ENCODE measurements around the gene IGFL1. TPM values are rescaled to one million over a fixed set of nuclear protein-coding genes. Genes with fewer than 3 reads are reported as not detected.
"Not testable (repeated sequence)": the region's sequence is repeated elsewhere in the genome, so short reads cannot be mapped to it uniquely, and the experiment has no call there.

IGFL1 gene
- total and polyA plus RNA-seq, 2 donors, result 0.99 to 26.9 TPM

- not testable (repeated sequence) for H3K27ac ChIP-seq (ENCODE audit: low read depth in 1 of 2, low read length in 1 of 2); H3K4me1 ChIP-seq (ENCODE audit: control insufficient read depth in 2 of 2, insufficient read depth in 2 of 2, low read length in 2 of 2); H3K4me3 ChIP-seq (ENCODE audit: low read length in 2 of 2); H3K36me3 ChIP-seq (ENCODE audit: control insufficient read depth in 2 of 2, insufficient read depth in 2 of 2, low read length in 1 of 2); DNase-seq (ENCODE audit: low read depth in 6 of 9, low spot score in 9 of 9); H3K9me3 ChIP-seq (ENCODE audit: control insufficient read depth in 2 of 2, insufficient read depth in 1 of 2, low read length in 1 of 2); H3K27me3 ChIP-seq (ENCODE audit: control insufficient read depth in 2 of 2, insufficient read depth in 1 of 2, low read length in 1 of 2)
- WGBS, result 92% methylated on average over 6 of the region's 8 CpGs
These were observed 21.7 kb upstream of the IGFL1 start for GRCh38 chr19:46207858-46208257.

- Histone ChIP-seq H3K36me3 (ENCODE audit: control insufficient read depth in 2 of 2, insufficient read depth in 2 of 2, low read length in 1 of 2) (no peaks in the 10 kb centered on the region), H3K4me3 (ENCODE audit: low read length in 2 of 2) (no peak overlapping the region), H3K27me3 (ENCODE audit: control insufficient read depth in 2 of 2, insufficient read depth in 1 of 2, low read length in 1 of 2) (no peaks in the 10 kb centered on the region), H3K27ac (ENCODE audit: low read depth in 1 of 2, low read length in 1 of 2) (no peak overlapping the region), H3K9me3 (ENCODE audit: control insufficient read depth in 2 of 2, insufficient read depth in 1 of 2, low read length in 1 of 2) (no peaks in the 10 kb centered on the region), H3K4me1 (ENCODE audit: control insufficient read depth in 2 of 2, insufficient read depth in 2 of 2, low read length in 2 of 2) (peaks cover 0 to 3% of the 10 kb centered on the region in 2 donors)
- no peak for DNase-seq (ENCODE audit: low read depth in 6 of 9, low spot score in 9 of 9)
- 77% methylated on average over 3 of the region's 3 CpGs for WGBS
These were observed 20.5 kb upstream of the IGFL1 start for GRCh38 chr19:46209051-46209450.

GRCh38 chr19:46209472-46209871 is 20.1 kb upstream of the IGFL1 start:
- H3K9me3 ChIP-seq (ENCODE audit: control insufficient read depth in 2 of 2, insufficient read depth in 1 of 2, low read length in 1 of 2), result no peaks in the 10 kb centered on the region
- peaks cover 0 to 3% of the 10 kb centered on the region in 2 donors for H3K4me1 ChIP-seq (ENCODE audit: control insufficient read depth in 2 of 2, insufficient read depth in 2 of 2, low read length in 2 of 2)
- WGBS, result 81% methylated on average over 1 of the region's 1 CpG
- DNase-seq (ENCODE audit: low read depth in 6 of 9, low spot score in 9 of 9), result no peak
- no peak overlapping the region for H3K4me3 ChIP-seq (ENCODE audit: low read length in 2 of 2)
- no peaks in the 10 kb centered on the region for H3K36me3 ChIP-seq (ENCODE audit: control insufficient read depth in 2 of 2, insufficient read depth in 2 of 2, low read length in 1 of 2)
- H3K27me3 ChIP-seq (ENCODE audit: control insufficient read depth in 2 of 2, insufficient read depth in 1 of 2, low read length in 1 of 2), result no peaks in the 10 kb centered on the region
- H3K27ac ChIP-seq (ENCODE audit: low read depth in 1 of 2, low read length in 1 of 2), result no peak overlapping the region

GRCh38 chr19:46210669-46211068 is 18.9 kb upstream of the IGFL1 start:
- no peaks in the 10 kb centered on the region for H3K9me3 ChIP-seq (ENCODE audit: control insufficient read depth in 2 of 2, insufficient read depth in 1 of 2, low read length in 1 of 2)
- H3K4me1 ChIP-seq (ENCODE audit: control insufficient read depth in 2 of 2, insufficient read depth in 2 of 2, low read length in 2 of 2), result peaks cover 0 to 3% of the 10 kb centered on the region in 2 donors
- WGBS, result 66% methylated on average over 1 of the region's 1 CpG
- no peaks in the 10 kb centered on the region for H3K36me3 ChIP-seq (ENCODE audit: control insufficient read depth in 2 of 2, insufficient read depth in 2 of 2, low read length in 1 of 2)
- no peak for DNase-seq (ENCODE audit: low read depth in 6 of 9, low spot score in 9 of 9)
- no peak overlapping the region for H3K4me3 ChIP-seq (ENCODE audit: low read length in 2 of 2)
- H3K27ac ChIP-seq (ENCODE audit: low read depth in 1 of 2, low read length in 1 of 2), result no peak overlapping the region
- no peaks in the 10 kb centered on the region for H3K27me3 ChIP-seq (ENCODE audit: control insufficient read depth in 2 of 2, insufficient read depth in 1 of 2, low read length in 1 of 2)

DNA sequence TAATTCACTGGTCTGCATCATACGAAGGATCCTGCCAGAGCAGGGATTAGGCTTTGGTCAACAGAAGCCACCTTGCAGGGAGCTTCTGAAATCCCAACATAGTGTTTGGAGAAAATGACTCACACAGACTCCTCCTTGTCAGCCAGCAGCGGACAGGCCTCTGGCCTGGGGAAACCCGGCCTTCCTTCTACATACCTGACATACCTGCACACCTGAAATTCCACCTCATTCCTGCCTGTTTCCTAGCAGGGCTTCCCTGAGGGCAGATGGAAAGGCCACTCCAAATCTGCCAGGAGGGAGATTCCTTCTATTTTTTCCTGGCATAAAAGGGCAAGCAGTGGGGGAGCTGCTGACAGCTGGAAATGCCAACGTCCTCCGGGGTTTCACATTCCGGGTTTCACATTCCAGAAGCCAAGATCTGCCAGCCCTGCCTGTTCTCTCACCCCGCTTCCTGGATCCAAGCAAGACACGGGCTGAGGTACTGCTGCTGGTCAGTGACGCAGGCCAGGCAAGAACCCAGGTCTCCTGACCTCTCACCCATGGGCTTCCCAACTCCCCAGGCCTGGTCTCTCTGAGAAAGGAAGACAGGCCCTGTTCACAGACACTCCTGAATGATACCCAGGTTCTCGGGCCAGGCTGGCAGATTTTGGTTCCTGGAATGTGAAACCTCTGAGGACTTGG is 18.2 kb upstream of the IGFL1 start:
- Histone ChIP-seq H3K4me3 (ENCODE audit: low read length in 2 of 2) (no peak overlapping the region), H3K4me1 (ENCODE audit: control insufficient read depth in 2 of 2, insufficient read depth in 2 of 2, low read length in 2 of 2) (no peaks in the 10 kb centered on the region), H3K27ac (ENCODE audit: low read depth in 1 of 2, low read length in 1 of 2) (peak overlapping the region in 1 of 2 donors; percentile 38), H3K36me3 (ENCODE audit: control insufficient read depth in 2 of 2, insufficient read depth in 2 of 2, low read length in 1 of 2) (no peaks in the 10 kb centered on the region), H3K27me3 (ENCODE audit: control insufficient read depth in 2 of 2, insufficient read depth in 1 of 2, low read length in 1 of 2) (no peaks in the 10 kb centered on the region), H3K9me3 (ENCODE audit: control insufficient read depth in 2 of 2, insufficient read depth in 1 of 2, low read length in 1 of 2) (no peaks in the 10 kb centered on the region)
- WGBS, result 80% methylated on average over 10 of the region's 10 CpGs
- DNase-seq (ENCODE audit: low read depth in 6 of 9, low spot score in 9 of 9), result no peak

- not testable (repeated sequence) for H3K36me3 ChIP-seq (ENCODE audit: control insufficient read depth in 2 of 2, insufficient read depth in 2 of 2, low read length in 1 of 2); H3K9me3 ChIP-seq (ENCODE audit: control insufficient read depth in 2 of 2, insufficient read depth in 1 of 2, low read length in 1 of 2); H3K27me3 ChIP-seq (ENCODE audit: control insufficient read depth in 2 of 2, insufficient read depth in 1 of 2, low read length in 1 of 2); H3K4me3 ChIP-seq (ENCODE audit: low read length in 2 of 2); H3K4me1 ChIP-seq (ENCODE audit: control insufficient read depth in 2 of 2, insufficient read depth in 2 of 2, low read length in 2 of 2); H3K27ac ChIP-seq (ENCODE audit: low read depth in 1 of 2, low read length in 1 of 2); DNase-seq (ENCODE audit: low read depth in 6 of 9, low spot score in 9 of 9)
- WGBS, result 87% methylated on average over 5 of the region's 5 CpGs
These were observed 16.9 kb upstream of the IGFL1 start for GRCh38 chr19:46212592-46212991.

DNA sequence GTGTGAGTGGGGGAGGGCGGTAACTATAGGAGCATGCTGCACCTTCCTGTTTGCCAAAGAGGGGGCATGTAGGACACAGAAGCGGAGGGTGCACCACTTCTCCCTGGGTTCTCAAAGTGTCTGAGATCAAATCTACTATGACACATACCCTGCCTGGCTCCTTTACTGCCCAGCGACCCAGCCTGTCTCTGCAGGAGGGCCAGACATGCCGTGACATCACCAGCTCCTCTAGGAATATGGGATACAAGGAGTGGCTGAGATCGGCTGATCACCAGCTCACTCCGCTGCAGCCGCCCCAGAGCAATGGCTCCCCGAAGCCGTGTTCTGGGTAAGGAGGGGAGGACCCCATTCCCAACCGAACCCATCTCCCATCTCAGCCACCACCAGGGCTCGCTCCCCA is 16.4 kb upstream of the IGFL1 start:
- no peak for DNase-seq (ENCODE audit: low read depth in 6 of 9, low spot score in 9 of 9)
- Histone ChIP-seq H3K36me3 (ENCODE audit: control insufficient read depth in 2 of 2, insufficient read depth in 2 of 2, low read length in 1 of 2) (no peaks in the 10 kb centered on the region), H3K27ac (ENCODE audit: low read depth in 1 of 2, low read length in 1 of 2) (no peak overlapping the region), H3K4me1 (ENCODE audit: control insufficient read depth in 2 of 2, insufficient read depth in 2 of 2, low read length in 2 of 2) (no peaks in the 10 kb centered on the region), H3K27me3 (ENCODE audit: control insufficient read depth in 2 of 2, insufficient read depth in 1 of 2, low read length in 1 of 2) (no peaks in the 10 kb centered on the region), H3K9me3 (ENCODE audit: control insufficient read depth in 2 of 2, insufficient read depth in 1 of 2, low read length in 1 of 2) (no peaks in the 10 kb centered on the region), H3K4me3 (ENCODE audit: low read length in 2 of 2) (no peak overlapping the region)
- WGBS, result 86% methylated on average over 11 of the region's 11 CpGs

GRCh38 chr19:46213806-46214205 is 15.7 kb upstream of the IGFL1 start:
- H3K36me3 ChIP-seq (ENCODE audit: control insufficient read depth in 2 of 2, insufficient read depth in 2 of 2, low read length in 1 of 2), result no peaks in the 10 kb centered on the region
- H3K9me3 ChIP-seq (ENCODE audit: control insufficient read depth in 2 of 2, insufficient read depth in 1 of 2, low read length in 1 of 2), result no peaks in the 10 kb centered on the region
- H3K4me1 ChIP-seq (ENCODE audit: control insufficient read depth in 2 of 2, insufficient read depth in 2 of 2, low read length in 2 of 2), result no peaks in the 10 kb centered on the region
- H3K4me3 ChIP-seq (ENCODE audit: low read length in 2 of 2), result no peak overlapping the region
- H3K27ac ChIP-seq (ENCODE audit: low read depth in 1 of 2, low read length in 1 of 2), result no peak overlapping the region
- no peaks in the 10 kb centered on the region for H3K27me3 ChIP-seq (ENCODE audit: control insufficient read depth in 2 of 2, insufficient read depth in 1 of 2, low read length in 1 of 2)
- WGBS, result 94% methylated on average over 19 of the region's 19 CpGs
- DNase-seq (ENCODE audit: low read depth in 6 of 9, low spot score in 9 of 9), result no peak

DNA sequence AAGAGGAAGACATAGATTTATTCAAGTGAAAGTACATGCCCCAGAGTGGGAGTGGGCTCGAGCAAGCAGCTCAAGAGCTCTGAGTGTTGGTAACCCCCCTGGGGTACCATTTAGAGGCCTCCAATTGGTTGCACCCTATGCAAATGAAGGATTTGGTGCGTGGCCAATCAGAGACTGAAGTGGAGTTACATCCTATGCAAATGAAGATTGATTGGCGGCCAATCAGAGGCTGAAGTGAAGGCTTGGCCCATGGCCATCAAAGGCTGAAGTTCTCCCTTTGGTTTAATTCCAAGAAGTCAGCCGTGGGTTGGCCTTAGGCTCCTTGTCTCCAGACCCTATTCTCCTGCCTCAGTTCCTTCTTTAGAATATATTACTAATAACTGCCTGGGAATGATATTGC is 12.9 kb upstream of the IGFL1 start:
- Histone ChIP-seq H3K27me3 (ENCODE audit: control insufficient read depth in 2 of 2, insufficient read depth in 1 of 2, low read length in 1 of 2) (no peaks in the 10 kb centered on the region), H3K36me3 (ENCODE audit: control insufficient read depth in 2 of 2, insufficient read depth in 2 of 2, low read length in 1 of 2) (no peaks in the 10 kb centered on the region), H3K27ac (ENCODE audit: low read depth in 1 of 2, low read length in 1 of 2) (no peak overlapping the region), H3K4me3 (ENCODE audit: low read length in 2 of 2) (no peak overlapping the region), H3K4me1 (ENCODE audit: control insufficient read depth in 2 of 2, insufficient read depth in 2 of 2, low read length in 2 of 2) (no peaks in the 10 kb centered on the region), H3K9me3 (ENCODE audit: control insufficient read depth in 2 of 2, insufficient read depth in 1 of 2, low read length in 1 of 2) (no peaks in the 10 kb centered on the region)
- DNase-seq (ENCODE audit: low read depth in 6 of 9, low spot score in 9 of 9), result no peak
- WGBS, result 76% methylated on average over 4 of the region's 4 CpGs

All from thymus (tissue), 11 donors.